ENCODE data around the gene MCF2L. TPM values are rescaled to one million over a fixed set of nuclear protein-coding genes. Genes with fewer than 3 reads are reported as not detected.
A peak's percentile ranks its signal among the peaks of the same experiment; 100 is the strongest.

The MCF2L gene
- total RNA-seq, 2 donors from 2014 or later, result 47.6 to 64.7 TPM

- intact Hi-C loops (cut with DNase I), result no loop called here
- H3K27me3 ChIP-seq (replicated peaks; ENCODE audit: insufficient read depth), result no peaks in the 10 kb centered on the region
- H3K9me3 ChIP-seq, result no peaks in the 10 kb centered on the region
- 77% methylated on average over 24 of the region's 25 CpGs for whole genome bisulfite sequencing
- H3K36me3 ChIP-seq, result no peaks in the 10 kb centered on the region
- H3K27ac ChIP-seq, result peak overlapping the region in 1 of 2 donors; percentile 18
- no peaks in the 10 kb centered on the region for H3K4me1 ChIP-seq (replicated peaks)
- DNase-seq (ENCODE audit: low spot score), result no peak
- H3K4me3 ChIP-seq, result no peak overlapping the region
- TF ChIP-seq POLR2AphosphoS5 (IDR thresholded peaks at IDR 0.05) (no peak), POLR2A (IDR thresholded peaks at IDR 0.05) (no peak), CTCF (IDR thresholded peaks at IDR 0.05) (no peak)
Observed at GRCh38 chr13:112978561-112979405, 9.8 kb downstream of the MCF2L start.

- Histone ChIP-seq H3K27ac (peak overlapping the region in 1 of 2 donors; percentile 18), H3K27me3 (replicated peaks; ENCODE audit: insufficient read depth) (no peaks in the 10 kb centered on the region), H3K36me3 (no peaks in the 10 kb centered on the region), H3K9me3 (no peaks in the 10 kb centered on the region), H3K4me1 (replicated peaks) (peaks cover 1% of the 10 kb centered on the region), H3K4me3 (peak overlapping the region; percentile 9 to 15)
- DNase-seq (ENCODE audit: low spot score), result no peak
- TF ChIP-seq CTCF (IDR thresholded peaks at IDR 0.05) (no peak), POLR2AphosphoS5 (IDR thresholded peaks at IDR 0.05) (no peak), POLR2A (IDR thresholded peaks at IDR 0.05) (no peak)
- WGBS, result 95% methylated on average over 24 of the region's 24 CpGs
- intact Hi-C loops (cut with DNase I), result no loop called here
Observed at GRCh38 chr13:112979406-112979902, 10.4 kb downstream of the MCF2L start.

GRCh38 chr13:112980434-112980833, 11.4 kb downstream of the MCF2L start:
- no peaks in the 10 kb centered on the region for H3K27me3 ChIP-seq (replicated peaks; ENCODE audit: insufficient read depth)
- H3K27ac ChIP-seq, result peak overlapping the region in 1 of 2 donors; percentile 35
- no peaks in the 10 kb centered on the region for H3K9me3 ChIP-seq
- 41% methylated on average over 16 of the region's 18 CpGs for WGBS
- no peak for DNase-seq (ENCODE audit: low spot score)
- intact Hi-C loops (cut with DNase I), result no loop called here
- no peaks in the 10 kb centered on the region for H3K36me3 ChIP-seq
- peaks cover 2% of the 10 kb centered on the region for H3K4me1 ChIP-seq (replicated peaks)
- TF ChIP-seq POLR2AphosphoS5 (IDR thresholded peaks at IDR 0.05) (no peak), CTCF (IDR thresholded peaks at IDR 0.05) (no peak)
- H3K4me3 ChIP-seq, result peak overlapping the region; percentile 9 to 15

- Histone ChIP-seq H3K9me3 (no peaks in the 10 kb centered on the region), H3K4me3 (no peak overlapping the region), H3K4me1 (replicated peaks) (peaks cover 2% of the 10 kb centered on the region), H3K27ac (no peak overlapping the region), H3K27me3 (replicated peaks; ENCODE audit: insufficient read depth) (no peaks in the 10 kb centered on the region), H3K36me3 (no peaks in the 10 kb centered on the region)
- WGBS, result 91% methylated on average over 7 of the region's 20 CpGs
- DNase-seq (ENCODE audit: low spot score), result no peak
- no peak for TF ChIP-seq CTCF (IDR thresholded peaks at IDR 0.05)
- intact Hi-C loops (cut with DNase I), result no loop called here
Observed at GRCh38 chr13:112981451-112981850, 12.4 kb downstream of the MCF2L start.
